RWPE2 (cell line): ENCODE data around the gene TTYH1.

Source experiments
- ATAC-seq: fragments of 200-7000 bp; cut with Tn5 transposase; 3 replicates; pipeline ENCODE4 v1.9.1; 2021; ENCODE audit warnings: low read depth
- DNase-seq: peaks from one replicate; pipeline ENCODE4 v3.0.0-alpha.2; 2020; ENCODE audit warnings: low spot score
- H3K27ac ChIP-seq: fragments of 450-650 bp; 2 replicates; pipeline ENCODE4 v1.5.1; 2017; ENCODE audit warnings: mild to moderate bottlenecking; ENCODE audit not compliant: poor library complexity, severe bottlenecking
- H3K27me3 ChIP-seq: fragments of 250-450 bp; sonication (Bioruptor Pico); 2 replicates; pipeline ENCODE4 v1.5.1; 2021; ENCODE audit warnings: mild to moderate bottlenecking, moderate library complexity; ENCODE audit not compliant: insufficient read depth, poor library complexity, severe bottlenecking
- H3K36me3 ChIP-seq: fragments of 250-450 bp; sonication (Bioruptor Pico); 2 replicates; pipeline ENCODE4 v1.5.1; 2020; ENCODE audit warnings: low read depth, mild to moderate bottlenecking, moderate library complexity
- H3K4me1 ChIP-seq: fragments of 250-450 bp; sonication (Bioruptor Pico); 2 replicates; pipeline ENCODE4 v1.5.1; 2021; ENCODE audit warnings: mild to moderate bottlenecking, moderate library complexity; ENCODE audit not compliant: insufficient read depth, poor library complexity, severe bottlenecking
- H3K4me3 ChIP-seq: fragments of 250-450 bp; sonication (Bioruptor Pico); 2 replicates; pipeline ENCODE4 v1.5.1; 2021; ENCODE audit warnings: mild to moderate bottlenecking, moderate library complexity; ENCODE audit not compliant: severe bottlenecking
- H3K9me3 ChIP-seq: fragments of 250-450 bp; sonication (Bioruptor Pico); 2 replicates; pipeline ENCODE4 v1.5.1; 2021; ENCODE audit warnings: mild to moderate bottlenecking, moderate library complexity; ENCODE audit not compliant: severe bottlenecking
- CTCF ChIP-seq: fragments of 450-650 bp; IDR thresholded peaks from one replicate; pipeline ENCODE4 v1.5.1; 2017; ENCODE audit warnings: mild to moderate bottlenecking, moderate library complexity; ENCODE audit not compliant: poor library complexity, severe bottlenecking

Gene TTYH1

GRCh38 chr19:54455786-54456422 lies 40.6 kb downstream of the TTYH1 start:
- peaks cover 89% of the 10 kb centered on the region for H3K36me3 ChIP-seq
- no peaks in the 10 kb centered on the region for H3K27me3 ChIP-seq
- no peak overlapping the region for H3K27ac ChIP-seq
- TF ChIP-seq CTCF: no peak
- ATAC-seq (no peak), DNase-seq (no peak)
- no peaks in the 10 kb centered on the region for H3K9me3 ChIP-seq
- H3K4me3 ChIP-seq: no peak overlapping the region
- peaks cover 3% of the 10 kb centered on the region for H3K4me1 ChIP-seq

DNA sequence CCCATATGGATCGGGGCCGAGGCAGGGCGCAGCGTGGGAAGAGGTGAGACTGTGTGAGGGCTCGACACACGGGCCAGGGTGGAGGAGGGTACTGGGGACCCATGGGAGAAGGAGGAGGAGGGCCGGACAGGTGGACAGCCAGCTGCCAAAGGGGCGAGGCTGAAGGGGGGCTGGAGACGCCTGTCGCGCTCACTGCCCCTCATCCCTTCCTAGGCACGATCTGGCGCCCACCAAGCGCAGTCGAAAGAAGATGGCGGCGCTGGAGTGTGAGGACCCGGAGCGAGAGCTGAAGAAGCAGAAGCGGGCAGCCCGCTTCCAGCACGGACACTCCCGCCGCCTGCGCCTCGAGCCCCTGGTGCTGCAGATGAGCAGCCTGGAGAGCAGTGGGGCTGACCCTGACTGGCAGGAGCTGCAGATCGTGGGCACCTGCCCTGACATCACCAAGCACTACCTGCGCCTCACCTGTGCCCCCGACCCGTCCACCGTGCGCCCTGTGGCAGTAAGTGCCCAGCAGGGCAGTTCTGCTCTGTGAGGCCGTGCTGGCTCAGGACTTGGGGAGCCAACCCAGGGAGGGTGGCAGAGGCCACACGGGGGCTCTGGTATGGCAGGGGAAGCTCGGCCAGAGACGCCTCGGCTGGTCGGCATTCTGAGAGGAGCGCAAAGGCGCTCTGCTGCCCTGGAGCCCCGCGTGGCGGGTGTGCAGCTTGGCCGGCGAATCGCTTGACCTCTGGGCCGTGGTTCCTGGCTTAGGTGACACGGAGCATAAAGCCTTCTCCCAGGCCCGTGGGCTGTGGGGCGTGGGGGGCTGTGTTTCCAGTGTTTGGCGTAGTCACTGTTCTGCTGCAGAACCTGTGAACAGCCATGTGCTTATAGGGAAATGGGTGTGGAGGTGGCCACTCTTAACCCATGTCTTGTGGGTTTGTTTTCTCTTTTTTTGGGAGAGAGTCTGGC lies 41.4 kb downstream of the TTYH1 start:
- DNase-seq (no peak), ATAC-seq (no peak)
- Histone ChIP-seq H3K27me3 (no peaks in the 10 kb centered on the region), H3K4me3 (no peak overlapping the region), H3K9me3 (no peaks in the 10 kb centered on the region), H3K4me1 (no peaks in the 10 kb centered on the region), H3K36me3 (peaks cover 89% of the 10 kb centered on the region), H3K27ac (no peak overlapping the region)
- no peak for TF ChIP-seq CTCF

DNA sequence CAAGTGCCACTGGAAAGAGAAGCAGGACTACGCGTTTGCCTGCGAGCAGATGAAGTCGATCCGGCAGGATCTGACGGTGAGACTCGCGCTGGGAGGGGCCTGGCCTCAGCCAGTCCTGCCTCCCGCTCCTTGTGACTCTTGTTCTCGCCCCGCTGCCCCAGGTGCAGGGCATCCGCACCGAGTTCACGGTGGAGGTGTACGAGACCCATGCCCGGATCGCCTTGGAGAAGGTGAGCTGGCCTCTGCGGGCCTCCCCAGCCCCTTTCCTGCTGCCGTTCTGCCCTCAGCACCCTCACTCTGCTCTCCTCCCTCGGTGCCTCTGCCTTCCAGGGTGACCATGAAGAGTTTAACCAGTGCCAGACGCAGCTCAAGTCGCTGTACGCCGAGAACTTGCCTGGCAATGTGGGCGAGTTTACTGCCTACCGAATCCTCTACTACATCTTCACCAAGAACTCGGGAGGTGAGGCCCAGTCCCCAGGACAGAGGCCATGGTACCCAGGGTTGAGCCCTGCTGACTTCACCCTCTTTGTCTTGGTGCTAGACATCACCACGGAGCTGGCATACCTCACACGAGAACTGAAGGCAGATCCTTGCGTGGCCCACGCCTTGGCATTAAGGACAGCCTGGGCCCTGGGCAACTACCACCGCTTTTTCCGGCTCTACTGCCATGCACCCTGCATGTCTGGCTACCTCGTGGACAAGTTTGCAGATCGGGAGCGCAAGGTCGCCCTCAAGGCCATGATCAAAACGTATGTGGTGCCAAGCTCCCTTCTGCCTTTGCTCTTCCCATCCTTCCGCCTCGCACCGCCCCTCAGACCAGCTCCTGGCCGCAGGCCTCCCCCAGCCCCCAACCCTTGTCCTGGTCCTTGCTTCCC lies 42.7 kb downstream of the TTYH1 start:
- Histone ChIP-seq H3K4me1 (no peaks in the 10 kb centered on the region), H3K36me3 (peaks cover 79% of the 10 kb centered on the region), H3K9me3 (no peaks in the 10 kb centered on the region), H3K4me3 (no peak overlapping the region), H3K27me3 (no peaks in the 10 kb centered on the region), H3K27ac (no peak overlapping the region)
- ATAC-seq: no peak
- TF ChIP-seq CTCF: no peak
- no peak for DNase-seq

- peaks cover 71% of the 10 kb centered on the region for H3K36me3 ChIP-seq
- DNase-seq (no peak), ATAC-seq (no peak)
- TF ChIP-seq CTCF: no peak
- H3K27me3 ChIP-seq: no peaks in the 10 kb centered on the region
- no peak overlapping the region for H3K4me3 ChIP-seq
- H3K9me3 ChIP-seq: no peaks in the 10 kb centered on the region
- no peak overlapping the region for H3K27ac ChIP-seq
- H3K4me1 ChIP-seq: no peaks in the 10 kb centered on the region
Observed at GRCh38 chr19:54458648-54459281, 43.5 kb downstream of the TTYH1 start.
